Stimulated activated CD8-positive, alpha-beta memory T cell treated with anti-CD3 and anti-CD28 coated beads, Interleukin-12 subunit alpha, Interleukin-12 subunit beta, amount 100 ng/mL, for 4 hours (primary cell): Measurements from ENCODE around the gene PLA2G4E.

Experiments
- DNase-seq: peaks from one replicate; pipeline ENCODE4 v3.0.0-alpha.2; 2020; ENCODE audit warnings: low read depth

The PLA2G4E gene

GRCh38 chr15:42018306-42019224 lies 2.3 kb downstream of the PLA2G4E start:
- no peak for DNase-seq

GRCh38 chr15:42016971-42017370 lies 3.9 kb downstream of the PLA2G4E start:
- no peak for DNase-seq

- no peak for DNase-seq
Measured at GRCh38 chr15:42014406-42014805, 6.4 kb downstream of the PLA2G4E start.

GRCh38 chr15:42012928-42013482 lies 7.8 kb downstream of the PLA2G4E start:
- DNase-seq = no peak

GRCh38 chr15:42012241-42012640 lies 8.6 kb downstream of the PLA2G4E start:
- no peak for DNase-seq

GRCh38 chr15:42011074-42011473 lies 9.8 kb downstream of the PLA2G4E start:
- DNase-seq = no peak

GRCh38 chr15:42010434-42010833 lies 10.4 kb downstream of the PLA2G4E start:
- no peak for DNase-seq

- no peak for DNase-seq
Measured at GRCh38 chr15:42009474-42009873, 11.4 kb downstream of the PLA2G4E start.

- DNase-seq = no peak
Measured at GRCh38 chr15:42009022-42009421, 11.8 kb downstream of the PLA2G4E start.

GRCh38 chr15:42007386-42007785 lies 13.5 kb downstream of the PLA2G4E start:
- DNase-seq = no peak

- no peak for DNase-seq
Measured at GRCh38 chr15:42002333-42002732, 18.5 kb downstream of the PLA2G4E start.

GRCh38 chr15:42001236-42001635 lies 19.6 kb downstream of the PLA2G4E start:
- no peak for DNase-seq

- no peak for DNase-seq
Measured at GRCh38 chr15:41999290-42000285, 21.3 kb downstream of the PLA2G4E start.

- DNase-seq = no peak
Measured at GRCh38 chr15:41997845-41998244, 23.0 kb downstream of the PLA2G4E start.

- no peak for DNase-seq
Measured at GRCh38 chr15:41996921-41997592, 23.8 kb downstream of the PLA2G4E start.

GRCh38 chr15:41996376-41996775 lies 24.5 kb downstream of the PLA2G4E start:
- no peak for DNase-seq

GRCh38 chr15:41995476-41995855 lies 25.4 kb downstream of the PLA2G4E start:
- DNase-seq = no peak

GRCh38 chr15:41994772-41995475 lies 25.9 kb downstream of the PLA2G4E start:
- no peak for DNase-seq

- DNase-seq = no peak
Measured at GRCh38 chr15:41994171-41994650, 26.6 kb downstream of the PLA2G4E start.

GRCh38 chr15:41993472-41994170 lies 27.2 kb downstream of the PLA2G4E start:
- no peak for DNase-seq
